Left renal pelvis (tissue), 4 donors: Measurements from ENCODE around the gene ESR2. TPM values are rescaled to one million over a fixed set of nuclear protein-coding genes. Genes with fewer than 3 reads are reported as not detected.
A peak's percentile ranks its signal among the peaks of the same experiment; 100 is the strongest.

ENCODE experiments used
- DNase-seq, 4 donors: peaks; one replicate each; pipeline ENCODE4 v3.0.0-alpha.2; 2013; ENCODE audit warnings: low read depth in 4 of 4, low spot score in 3 of 4
- polyA plus RNA-seq, 4 donors: library from polyadenylated mRNA; unstranded; fragments of 120-200 nt; gene quantifications; one replicate each; pipeline ENCODE4 v1.2.1, GENCODE V29; 2013; ENCODE audit not compliant: insufficient read length in 4 of 4

Gene ESR2
- polyA plus RNA-seq, 4 donors: 0.55 to 1.4 (median 0.93) TPM

GRCh38 chr14:64272019-64272418 lies 22.2 kb downstream of the ESR2 start:
- DNase-seq: no peak

DNA sequence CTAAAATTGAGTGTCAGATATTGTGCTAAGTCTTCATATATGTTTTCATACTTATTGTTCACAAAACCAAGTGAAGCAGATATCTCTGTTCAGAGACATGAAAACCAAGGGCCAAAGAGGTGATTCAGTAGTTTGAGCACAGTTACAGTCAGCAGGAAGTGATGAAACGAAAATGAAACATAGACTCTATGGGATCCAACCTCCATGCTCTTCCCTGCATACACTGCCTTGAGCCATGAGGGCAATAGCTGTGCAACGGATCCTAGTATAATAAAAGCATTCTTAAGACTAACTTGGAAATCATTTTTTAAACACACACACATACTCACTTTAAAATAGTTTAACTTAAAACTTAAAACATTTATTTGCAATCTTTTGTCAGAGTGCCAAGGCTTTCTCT lies 27.9 kb downstream of the ESR2 start:
- DNase-seq: no peak

GRCh38 chr14:64265222-64265621 lies 28.9 kb downstream of the ESR2 start:
- DNase-seq: no peak

DNA sequence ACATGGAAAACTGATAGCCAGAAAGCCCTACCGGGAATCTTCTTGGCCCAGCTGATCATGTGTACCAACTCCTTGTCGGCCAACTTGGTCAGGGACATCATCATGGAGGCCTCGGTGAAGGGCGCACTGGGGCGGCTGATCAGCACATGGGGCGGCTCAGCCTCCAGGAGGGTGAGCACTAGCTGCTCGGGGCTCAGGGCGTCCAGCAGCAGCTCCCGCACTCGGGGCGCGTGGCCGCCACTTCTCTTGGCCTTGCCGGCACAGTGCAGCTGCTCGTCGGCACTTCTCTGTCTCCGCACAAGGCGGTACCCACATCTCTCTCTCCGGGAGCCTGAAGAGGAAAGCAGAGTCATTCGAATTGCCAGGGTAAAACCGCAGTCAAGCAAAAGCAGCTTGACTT lies 33.8 kb downstream of the ESR2 start:
- DNase-seq: no peak

DNA sequence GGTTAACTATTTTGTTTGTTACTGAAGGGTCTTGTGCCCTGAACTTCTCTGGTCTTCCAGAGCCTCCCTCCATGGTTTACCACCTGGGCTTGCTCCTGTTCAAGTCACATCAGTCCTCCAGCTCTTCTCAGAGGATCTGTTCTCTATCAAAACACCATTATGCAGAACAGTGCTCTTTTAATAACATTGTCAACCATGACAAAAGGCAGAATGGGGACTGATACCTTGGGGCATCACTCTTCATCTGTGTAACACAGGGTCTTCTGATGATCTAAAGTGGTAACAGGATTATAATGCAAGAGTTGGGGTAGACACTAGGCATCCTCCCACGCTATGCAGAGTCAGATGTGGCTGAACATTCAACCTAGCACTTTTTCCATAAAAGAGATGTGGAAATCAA lies 38.4 kb downstream of the ESR2 start:
- no peak for DNase-seq

DNA sequence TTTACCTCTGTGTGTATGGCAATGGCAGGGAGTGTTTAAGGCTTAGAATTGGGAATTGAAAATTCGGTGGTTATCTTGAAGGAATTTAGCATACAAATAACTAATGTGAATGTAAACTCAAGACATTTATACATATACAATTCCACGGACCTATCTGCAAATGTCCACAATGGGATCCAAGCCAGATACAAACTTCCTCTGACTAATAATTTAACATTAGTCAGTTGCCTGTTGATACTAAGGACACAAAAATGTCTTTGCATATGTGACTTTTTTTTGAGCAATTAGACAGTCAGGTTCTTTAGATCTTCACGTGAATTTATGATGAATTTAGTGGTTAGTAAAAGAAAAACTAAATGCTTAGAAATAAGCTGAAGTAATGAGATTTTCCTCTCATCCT lies 40.5 kb downstream of the ESR2 start:
- DNase-seq: no peak

DNA sequence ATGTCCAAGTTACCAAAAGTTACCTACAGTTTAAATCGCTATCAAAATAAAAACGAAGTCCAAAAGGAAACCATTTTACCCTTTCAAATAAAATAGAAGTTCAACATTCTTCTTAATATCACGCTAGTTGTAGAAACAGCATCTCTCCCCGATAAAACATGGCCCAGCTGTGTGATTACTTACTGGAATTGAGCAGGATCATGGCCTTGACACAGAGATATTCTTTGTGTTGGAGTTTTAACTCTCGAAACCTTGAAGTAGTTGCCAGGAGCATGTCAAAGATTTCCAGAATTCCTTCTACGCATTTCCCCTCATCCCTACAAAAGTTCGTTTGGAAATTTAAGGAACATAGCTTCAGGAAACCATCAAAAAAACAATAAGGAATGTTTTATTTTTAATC lies 44.8 kb downstream of the ESR2 start:
- DNase-seq: peak in 2 of 4 donors; percentile 12 to 14

GRCh38 chr14:64248689-64249088 lies 45.5 kb downstream of the ESR2 start:
- DNase-seq: no peak

DNA sequence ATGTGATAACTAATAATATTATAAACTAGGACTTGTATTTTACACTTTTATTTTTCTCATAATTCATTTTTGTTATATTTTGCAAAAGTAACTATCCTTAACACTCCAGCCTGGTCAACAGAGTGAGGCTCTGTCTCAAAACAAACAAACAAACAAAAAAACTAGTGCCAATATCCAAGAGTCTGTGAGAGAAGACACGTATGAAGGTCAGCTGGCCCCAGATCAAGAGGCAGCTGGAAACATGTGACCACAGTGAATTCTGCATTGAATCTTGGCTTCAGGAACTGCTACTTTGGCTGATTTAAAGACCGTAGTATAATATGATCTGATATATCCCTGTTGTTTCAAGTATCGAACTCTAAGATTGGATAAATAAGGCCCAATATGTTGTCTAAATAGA lies 47.0 kb downstream of the ESR2 start:
- DNase-seq: no peak

- DNase-seq: no peak
Observed at GRCh38 chr14:64246688-64247087, 47.5 kb downstream of the ESR2 start.

DNA sequence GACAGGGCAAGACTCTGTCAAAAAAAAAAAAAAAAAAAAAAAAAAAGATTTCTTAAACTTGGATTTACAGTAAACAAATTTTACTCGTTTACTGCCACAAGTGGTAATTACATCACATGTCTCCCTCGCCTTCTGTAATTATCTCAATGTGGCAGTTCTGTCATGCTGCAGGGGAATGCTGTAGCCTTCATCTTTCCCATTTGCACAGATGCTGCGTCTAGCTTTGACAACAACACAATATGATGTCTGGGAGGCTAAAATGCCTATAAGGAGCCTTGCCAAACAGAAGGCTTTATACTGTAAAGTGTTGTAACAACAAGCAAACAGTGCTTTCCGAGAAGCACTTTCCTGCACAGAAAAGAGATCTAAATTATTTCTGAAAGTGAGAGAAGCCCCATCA lies 48.7 kb downstream of the ESR2 start:
- no peak for DNase-seq

DNA sequence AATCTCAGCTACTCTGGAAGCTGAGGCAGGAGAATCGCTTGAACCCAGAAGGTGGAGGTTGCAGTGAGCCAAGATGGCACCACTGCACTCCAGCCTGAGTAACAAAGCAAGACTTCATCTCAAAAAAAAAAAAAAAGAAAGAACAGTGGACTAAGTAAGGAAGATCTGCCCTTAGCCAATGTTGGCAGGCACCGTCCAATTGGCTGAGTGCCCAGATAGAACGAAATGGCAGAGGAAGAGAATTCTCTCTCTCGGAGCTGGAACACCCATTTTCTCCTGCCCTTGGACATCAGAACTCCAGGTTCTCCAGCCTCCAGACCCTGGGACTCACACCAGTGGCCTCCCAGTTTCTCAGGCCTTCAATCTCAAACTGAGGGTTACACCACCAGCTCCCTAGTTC lies 49.9 kb downstream of the ESR2 start:
- DNase-seq: no peak

- no peak for DNase-seq
Observed at GRCh38 chr14:64238631-64239030, 55.5 kb downstream of the ESR2 start.

- no peak for DNase-seq
Observed at GRCh38 chr14:64238049-64238448, 56.1 kb downstream of the ESR2 start.

DNA sequence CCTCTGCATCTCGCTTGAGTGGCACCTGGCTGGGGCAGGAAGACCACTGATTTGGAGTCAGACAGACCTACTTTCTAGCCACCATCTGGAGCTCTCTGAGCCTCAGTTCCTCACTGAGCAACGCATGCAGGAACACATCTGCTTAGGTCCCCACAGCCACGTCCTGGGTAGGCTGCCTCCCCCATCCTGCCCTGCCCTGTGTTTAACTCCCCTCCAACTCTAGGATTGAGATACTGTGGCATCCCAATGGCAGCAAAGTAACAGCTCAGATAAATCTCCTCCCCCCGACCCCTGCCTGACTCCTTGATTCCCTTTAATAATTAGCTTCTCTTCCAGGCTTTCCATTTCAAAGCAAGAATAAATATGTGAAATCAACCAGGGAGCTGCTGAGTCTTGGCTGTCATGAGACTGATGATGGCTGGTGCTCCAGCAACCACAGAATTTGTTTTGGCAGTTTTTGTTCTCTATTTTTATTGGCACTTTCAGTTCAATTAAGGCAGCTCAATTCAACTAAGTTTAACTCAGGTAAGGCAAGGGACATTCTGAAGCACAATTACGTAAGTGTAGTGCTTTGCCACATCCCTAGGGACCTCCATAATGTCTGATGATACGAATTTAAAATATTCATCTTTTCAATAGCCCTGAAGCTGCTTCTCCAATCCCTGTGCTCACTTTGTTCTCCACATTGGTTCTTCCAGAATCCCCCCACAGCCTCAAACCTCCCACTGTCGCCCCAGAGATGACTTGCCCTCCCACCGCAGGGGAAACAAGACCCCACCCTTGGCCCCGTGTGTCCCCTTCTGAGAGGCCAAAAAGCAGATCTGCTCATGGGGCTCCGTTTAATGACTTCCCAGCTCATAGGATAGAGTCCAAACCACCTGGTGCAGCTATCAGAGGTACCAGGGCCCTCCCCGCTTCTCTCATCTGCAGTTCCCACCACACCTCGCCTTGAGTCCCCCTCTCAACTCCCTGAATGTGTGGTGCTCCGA lies 58.2 kb downstream of the ESR2 start:
- no peak for DNase-seq

GRCh38 chr14:64234877-64235651 lies 59.1 kb downstream of the ESR2 start:
- no peak for DNase-seq

- no peak for DNase-seq
Observed at GRCh38 chr14:64233531-64234190, 60.5 kb downstream of the ESR2 start.

GRCh38 chr14:64232944-64233343 lies 61.2 kb downstream of the ESR2 start:
- no peak for DNase-seq

- DNase-seq: no peak
Observed at GRCh38 chr14:64232095-64232838, 61.9 kb downstream of the ESR2 start.

GRCh38 chr14:64229489-64229888 lies 64.7 kb downstream of the ESR2 start:
- no peak for DNase-seq
